ENCODE results near the gene CALCOCO2. TPM values are rescaled to one million over a fixed set of nuclear protein-coding genes. Genes with fewer than 3 reads are reported as not detected.
"Not testable (repeated sequence)": the region's sequence is repeated elsewhere in the genome, so short reads cannot be mapped to it uniquely, and the experiment has no call there.

CALCOCO2 gene
- total RNA-seq, 1 donor: 98.9 TPM

DNA sequence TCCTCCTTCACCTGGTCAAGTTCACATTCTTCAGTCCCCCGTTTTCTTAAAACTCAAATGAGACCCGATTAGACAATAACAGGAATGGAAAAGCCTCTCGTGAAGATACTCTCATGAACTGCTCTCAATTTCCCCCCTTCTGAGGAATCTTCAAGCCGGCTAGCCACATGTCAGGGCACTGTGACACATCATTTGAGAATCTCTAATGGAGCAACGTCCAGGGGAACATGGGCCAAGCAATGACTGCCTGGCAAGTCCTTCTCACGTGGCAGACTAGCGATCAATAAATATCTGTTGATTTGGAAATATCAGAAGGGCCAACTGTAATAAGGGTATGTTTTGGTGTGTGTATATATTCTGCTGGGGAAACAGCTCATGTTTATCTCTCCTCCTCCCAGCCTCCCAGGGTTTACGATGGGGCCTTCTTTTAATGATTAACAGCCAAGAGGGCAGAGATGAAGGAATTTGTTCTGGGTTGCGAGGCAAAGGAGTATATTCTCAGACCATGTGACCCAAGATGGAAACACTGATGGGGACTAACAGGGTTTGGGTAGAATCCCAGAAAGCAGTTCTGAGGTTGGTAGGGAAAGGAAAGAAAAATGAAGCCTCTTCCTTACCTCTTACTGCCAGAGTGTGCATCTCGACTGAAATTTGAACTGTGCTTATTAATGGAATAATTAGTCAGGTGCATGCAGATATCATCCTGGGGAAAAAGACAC, 35.2 kb upstream of the CALCOCO2 start:
- DNase-seq (ENCODE audit: low read depth): peak; percentile 94
- TF ChIP-seq, protein P1, sequence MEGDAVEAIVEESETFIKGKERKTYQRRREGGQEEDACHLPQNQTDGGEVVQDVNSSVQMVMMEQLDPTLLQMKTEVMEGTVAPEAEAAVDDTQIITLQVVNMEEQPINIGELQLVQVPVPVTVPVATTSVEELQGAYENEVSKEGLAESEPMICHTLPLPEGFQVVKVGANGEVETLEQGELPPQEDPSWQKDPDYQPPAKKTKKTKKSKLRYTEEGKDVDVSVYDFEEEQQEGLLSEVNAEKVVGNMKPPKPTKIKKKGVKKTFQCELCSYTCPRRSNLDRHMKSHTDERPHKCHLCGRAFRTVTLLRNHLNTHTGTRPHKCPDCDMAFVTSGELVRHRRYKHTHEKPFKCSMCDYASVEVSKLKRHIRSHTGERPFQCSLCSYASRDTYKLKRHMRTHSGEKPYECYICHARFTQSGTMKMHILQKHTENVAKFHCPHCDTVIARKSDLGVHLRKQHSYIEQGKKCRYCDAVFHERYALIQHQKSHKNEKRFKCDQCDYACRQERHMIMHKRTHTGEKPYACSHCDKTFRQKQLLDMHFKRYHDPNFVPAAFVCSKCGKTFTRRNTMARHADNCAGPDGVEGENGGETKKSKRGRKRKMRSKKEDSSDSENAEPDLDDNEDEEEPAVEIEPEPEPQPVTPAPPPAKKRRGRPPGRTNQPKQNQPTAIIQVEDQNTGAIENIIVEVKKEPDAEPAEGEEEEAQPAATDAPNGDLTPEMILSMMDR (IDR thresholded peaks at IDR 0.05; ENCODE audit: insufficient read depth, low read depth, low read length): no peak
- no peak overlapping the region for H3K4me3 ChIP-seq (ENCODE audit: low read depth, low read length)

DNA sequence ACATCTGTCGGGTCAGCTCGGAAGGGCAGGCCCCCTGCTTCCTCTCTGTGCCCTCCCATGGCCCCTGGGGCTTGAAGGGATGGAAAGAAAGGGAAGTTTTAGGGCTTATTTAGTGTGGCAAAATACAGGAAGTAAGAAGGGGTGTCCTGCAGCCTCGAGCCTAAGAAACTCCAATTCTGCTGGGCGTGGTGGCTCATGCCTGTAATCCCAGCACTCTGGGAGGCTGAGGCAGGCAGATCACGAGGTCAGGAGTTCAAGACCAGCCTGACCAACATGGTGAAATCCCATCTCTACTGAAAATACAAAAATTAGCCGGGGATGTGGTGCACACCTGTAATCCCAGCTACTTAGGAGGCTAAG, 34.7 kb upstream of the CALCOCO2 start:
- not testable (repeated sequence) for DNase-seq (ENCODE audit: low read depth); H3K4me3 ChIP-seq (ENCODE audit: low read depth, low read length)

GRCh38 chr17:48799069-48799723, 31.6 kb upstream of the CALCOCO2 start:
- H3K4me3 ChIP-seq (ENCODE audit: low read depth, low read length): no peak overlapping the region
- DNase-seq (ENCODE audit: low read depth): no peak
- TF ChIP-seq, protein P1 (IDR thresholded peaks at IDR 0.05; ENCODE audit: insufficient read depth, low read depth, low read length): no peak

- no peak overlapping the region for H3K4me3 ChIP-seq (ENCODE audit: low read depth, low read length)
- DNase-seq (ENCODE audit: low read depth): peak; percentile 83
- TF ChIP-seq, protein P1 (IDR thresholded peaks at IDR 0.05; ENCODE audit: insufficient read depth, low read depth, low read length): no peak
These were observed 30.1 kb upstream of the CALCOCO2 start for GRCh38 chr17:48800626-48801217.

- DNase-seq (ENCODE audit: low read depth): peak; percentile 61
- H3K4me3 ChIP-seq (ENCODE audit: low read depth, low read length): no peak overlapping the region
- TF ChIP-seq, protein P1 (IDR thresholded peaks at IDR 0.05; ENCODE audit: insufficient read depth, low read depth, low read length): peak; percentile 98
These were observed 25.9 kb upstream of the CALCOCO2 start for GRCh38 chr17:48804936-48805411.

GRCh38 chr17:48809182-48809581, 21.7 kb upstream of the CALCOCO2 start:
- TF ChIP-seq, protein P1 (IDR thresholded peaks at IDR 0.05; ENCODE audit: insufficient read depth, low read depth, low read length): no peak
- no peak for DNase-seq (ENCODE audit: low read depth)
- H3K4me3 ChIP-seq (ENCODE audit: low read depth, low read length): no peak overlapping the region

GRCh38 chr17:48812001-48812400, 18.8 kb upstream of the CALCOCO2 start:
- H3K4me3 ChIP-seq (ENCODE audit: low read depth, low read length): no peak overlapping the region
- DNase-seq (ENCODE audit: low read depth): no peak
- TF ChIP-seq, protein P1 (IDR thresholded peaks at IDR 0.05; ENCODE audit: insufficient read depth, low read depth, low read length): no peak

Data from fibroblast of villous mesenchyme (primary cell).